ENCODE data around the gene ZNF423.
A peak's percentile ranks its signal among the peaks of the same experiment; 100 is the strongest.

Gene ZNF423

GRCh38 chr16:49545243-49545642 lies 310.7 kb downstream of the ZNF423 start:
- no peak for DNase-seq

- no peak for DNase-seq
Measured at GRCh38 chr16:49544828-49545227, 311.1 kb downstream of the ZNF423 start.

DNA sequence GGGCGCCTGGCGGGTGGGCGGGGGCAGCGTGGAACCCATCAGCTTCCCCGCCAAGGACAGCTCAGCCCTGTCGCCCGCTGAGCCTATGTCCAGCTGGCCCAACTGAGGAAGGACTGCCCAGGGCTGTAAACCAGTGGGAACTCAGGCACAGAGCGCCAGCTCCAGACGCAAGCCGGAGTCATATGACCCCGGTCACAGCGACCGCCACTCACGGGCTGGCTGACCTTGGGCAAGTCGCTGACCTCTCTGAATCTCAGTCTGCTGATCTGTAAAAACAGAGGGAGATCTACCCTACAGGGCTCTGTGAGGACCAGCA lies 312.3 kb downstream of the ZNF423 start:
- DNase-seq: no peak

GRCh38 chr16:49542946-49543630 lies 312.8 kb downstream of the ZNF423 start:
- DNase-seq: peak in 1 of 2 experiments; percentile 10

DNA sequence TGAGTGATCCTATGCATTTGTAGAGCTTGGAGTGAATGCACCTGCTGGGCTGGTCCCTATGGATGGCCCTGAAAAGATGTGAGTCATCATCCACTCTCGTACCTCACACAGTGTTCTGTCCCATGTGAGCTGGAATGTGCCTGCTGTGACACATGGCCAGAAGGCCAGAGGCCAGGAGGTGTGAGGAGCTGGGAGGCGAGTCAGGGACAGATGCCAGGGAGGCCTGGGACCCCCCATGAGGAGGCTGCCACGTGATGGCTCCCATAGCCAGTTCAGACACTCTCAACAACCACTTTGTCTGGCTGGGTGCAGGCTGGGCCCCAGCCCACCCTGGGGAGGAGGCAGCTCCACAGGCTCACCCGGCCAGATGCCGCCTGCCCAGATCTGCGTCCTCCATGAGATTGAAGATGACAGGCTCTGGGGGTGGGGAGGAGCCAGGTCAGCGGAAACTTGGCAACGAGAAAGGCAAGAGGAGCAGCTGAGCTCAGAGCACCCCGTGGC lies 313.5 kb downstream of the ZNF423 start:
- DNase-seq: no peak

- no peak for DNase-seq
Measured at GRCh38 chr16:49540836-49541235, 315.1 kb downstream of the ZNF423 start.

DNA sequence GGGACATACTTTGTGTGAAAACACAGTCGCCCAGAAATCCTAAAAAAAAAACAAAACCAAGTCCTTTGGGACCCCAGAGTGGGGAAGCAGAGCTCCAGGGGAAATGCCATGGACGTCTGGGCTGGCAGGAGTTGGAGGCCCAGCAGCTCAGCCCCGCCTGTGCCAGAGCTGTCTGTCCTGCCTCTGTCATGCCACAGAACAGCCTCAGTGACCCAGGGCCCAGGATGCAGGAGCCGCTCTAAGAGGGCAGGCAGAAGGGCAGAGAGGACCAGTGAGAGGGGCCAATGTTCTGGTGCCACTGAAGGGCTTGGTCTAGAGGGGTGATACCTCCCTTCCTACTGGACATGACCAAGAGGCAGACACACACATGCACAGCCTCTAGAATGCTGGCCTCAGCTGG lies 316.2 kb downstream of the ZNF423 start:
- no peak for DNase-seq

- DNase-seq: no peak
Measured at GRCh38 chr16:49537924-49538459, 317.9 kb downstream of the ZNF423 start.

- no peak for DNase-seq
Measured at GRCh38 chr16:49534901-49535610, 320.9 kb downstream of the ZNF423 start.

- DNase-seq: no peak
Measured at GRCh38 chr16:49533422-49533821, 322.5 kb downstream of the ZNF423 start.

- no peak for DNase-seq
Measured at GRCh38 chr16:49532873-49533272, 323.0 kb downstream of the ZNF423 start.

DNA sequence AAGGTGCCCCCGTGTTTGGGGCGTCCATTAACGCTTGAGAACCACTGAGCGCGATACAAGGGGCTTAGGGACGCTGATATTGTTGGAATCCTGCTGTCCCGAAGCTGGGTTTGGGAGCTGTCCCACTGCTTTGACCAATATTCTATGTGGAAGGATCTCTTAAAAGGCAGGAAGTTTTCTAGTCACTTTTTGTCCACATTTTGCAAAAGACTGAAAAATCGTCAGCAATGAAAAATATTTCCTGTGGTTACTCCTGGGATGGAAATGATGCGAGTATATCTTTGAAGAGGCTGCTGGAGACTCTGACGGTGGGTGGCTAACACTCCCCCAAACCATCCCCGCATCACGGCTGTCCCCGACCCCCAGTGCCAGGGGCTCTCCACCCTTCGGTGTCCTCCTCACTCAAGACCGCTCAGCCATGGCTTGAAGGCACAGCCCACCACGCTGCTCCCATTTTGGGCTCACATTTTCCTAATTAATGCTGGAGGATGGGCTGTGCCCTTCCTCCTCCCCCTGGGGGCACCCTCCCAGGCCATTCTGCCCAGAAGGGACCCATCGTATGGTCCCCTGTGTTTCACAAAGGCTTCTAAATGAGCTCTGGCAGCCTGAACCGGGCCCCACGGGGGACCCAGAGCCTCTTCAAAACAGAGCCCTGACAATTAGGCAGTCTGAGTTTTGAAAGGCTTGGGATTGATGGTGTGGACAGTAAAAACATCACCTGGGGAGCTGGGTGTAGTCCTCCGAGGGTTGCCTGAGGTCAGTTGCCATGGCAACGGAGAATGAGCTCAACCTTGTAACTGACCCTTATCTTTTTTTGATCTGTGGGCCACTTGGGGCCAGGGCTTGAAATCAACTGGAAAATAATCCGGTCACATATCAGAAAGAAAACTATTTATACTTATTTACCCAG lies 323.7 kb downstream of the ZNF423 start:
- DNase-seq: no peak

- DNase-seq: no peak
Measured at GRCh38 chr16:49531425-49531824, 324.5 kb downstream of the ZNF423 start.

DNA sequence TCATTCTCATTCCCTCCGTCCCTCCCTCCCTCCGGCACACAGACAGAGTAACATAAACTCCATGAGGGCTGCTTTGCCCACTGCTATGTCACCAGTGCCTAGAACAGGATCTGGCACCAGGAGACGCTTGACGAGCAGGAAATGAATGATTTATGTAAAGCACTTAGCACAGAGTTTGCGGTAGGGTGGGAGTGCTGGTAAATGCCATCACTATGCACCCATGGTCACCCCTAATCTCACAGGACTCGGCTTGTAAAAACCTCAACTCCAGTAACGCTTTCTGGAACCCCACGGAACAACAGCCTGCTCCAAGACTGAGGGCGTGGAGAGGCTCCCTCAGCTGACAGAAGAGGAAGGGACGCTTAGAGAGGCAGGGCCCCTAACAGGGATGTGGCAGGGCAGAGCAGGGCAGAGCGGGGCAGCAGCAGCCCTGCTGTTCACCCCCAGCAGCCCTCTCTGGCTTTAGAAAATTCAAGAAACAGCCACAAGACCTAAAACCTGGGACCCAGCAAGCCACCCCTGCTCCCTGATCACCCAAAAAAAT lies 325.4 kb downstream of the ZNF423 start:
- no peak for DNase-seq

DNA sequence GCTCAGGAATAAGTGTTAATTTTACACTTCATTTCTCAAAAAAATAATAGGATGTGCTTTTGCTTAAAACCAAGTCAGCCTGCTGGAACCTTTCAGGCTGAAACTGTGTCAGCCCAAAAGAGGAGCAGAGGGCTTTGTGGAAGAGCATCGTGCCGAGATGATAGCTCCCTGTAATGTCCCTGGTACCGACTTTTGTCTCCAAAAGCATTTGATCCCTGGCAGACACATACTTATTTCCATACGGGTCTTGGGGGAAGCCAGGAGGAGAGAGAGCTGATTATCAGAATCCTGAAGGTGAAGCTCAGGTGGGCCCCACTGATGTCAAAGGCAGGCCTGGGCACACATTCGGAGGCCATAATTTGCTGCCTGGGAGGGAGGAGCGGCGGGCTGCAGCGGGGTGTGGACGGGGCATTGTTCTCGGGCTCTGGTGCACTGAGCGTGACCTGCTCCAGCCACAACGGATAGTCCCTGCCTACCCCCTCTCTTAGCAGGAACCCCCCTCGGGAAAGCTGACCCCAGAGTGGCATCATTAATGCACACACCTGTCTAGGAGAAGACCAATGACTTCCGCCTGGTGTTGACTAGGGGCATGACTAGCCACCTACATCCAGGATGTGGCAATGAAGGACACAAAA lies 326.4 kb downstream of the ZNF423 start:
- no peak for DNase-seq

- DNase-seq: no peak
Measured at GRCh38 chr16:49528866-49529288, 327.0 kb downstream of the ZNF423 start.

- DNase-seq: no peak
Measured at GRCh38 chr16:49528060-49528865, 327.6 kb downstream of the ZNF423 start.

DNA sequence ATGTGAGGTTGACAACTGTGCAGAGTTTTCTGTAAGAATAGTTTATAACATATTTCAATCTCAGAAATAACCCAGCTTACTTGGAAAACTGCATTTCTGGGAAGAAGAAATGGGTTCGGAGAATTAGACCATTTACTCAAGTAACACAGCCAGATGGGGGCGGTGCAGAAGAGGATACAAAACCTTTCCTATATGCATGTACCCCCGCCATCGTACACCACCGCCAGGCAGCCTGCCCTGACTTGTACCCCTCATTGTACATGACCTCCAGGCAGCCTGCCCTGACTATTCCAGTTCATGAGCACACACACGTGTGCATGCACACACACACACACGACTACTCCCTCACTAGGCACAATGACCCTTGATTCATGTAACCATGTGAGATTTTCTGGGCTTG lies 328.3 kb downstream of the ZNF423 start:
- no peak for DNase-seq

DNA sequence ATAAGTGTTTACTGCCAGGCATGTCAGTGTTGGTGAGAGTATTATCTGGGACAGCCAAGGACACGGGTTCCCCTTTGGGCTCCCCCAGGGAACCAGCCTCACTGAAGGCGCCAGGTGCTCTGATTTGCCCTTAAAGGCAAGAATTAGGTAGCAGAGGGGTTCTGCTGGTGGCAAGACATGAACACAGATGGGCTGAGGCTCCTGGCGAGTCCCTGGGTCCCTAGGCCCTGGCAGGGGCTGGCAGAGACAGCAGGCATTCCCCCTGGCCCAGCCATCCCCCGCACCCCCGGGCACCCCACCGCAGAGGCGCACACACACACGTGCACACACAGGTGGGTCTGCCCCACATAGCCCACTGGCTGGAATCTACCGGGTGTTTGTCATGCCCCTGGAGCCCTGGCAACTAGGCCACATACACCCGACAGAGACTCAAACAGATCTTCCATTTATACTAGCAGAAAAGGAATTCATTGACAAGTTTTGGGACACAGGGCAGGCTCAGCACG lies 329.0 kb downstream of the ZNF423 start:
- no peak for DNase-seq

- no peak for DNase-seq
Measured at GRCh38 chr16:49524947-49525315, 331.0 kb downstream of the ZNF423 start.

DNA sequence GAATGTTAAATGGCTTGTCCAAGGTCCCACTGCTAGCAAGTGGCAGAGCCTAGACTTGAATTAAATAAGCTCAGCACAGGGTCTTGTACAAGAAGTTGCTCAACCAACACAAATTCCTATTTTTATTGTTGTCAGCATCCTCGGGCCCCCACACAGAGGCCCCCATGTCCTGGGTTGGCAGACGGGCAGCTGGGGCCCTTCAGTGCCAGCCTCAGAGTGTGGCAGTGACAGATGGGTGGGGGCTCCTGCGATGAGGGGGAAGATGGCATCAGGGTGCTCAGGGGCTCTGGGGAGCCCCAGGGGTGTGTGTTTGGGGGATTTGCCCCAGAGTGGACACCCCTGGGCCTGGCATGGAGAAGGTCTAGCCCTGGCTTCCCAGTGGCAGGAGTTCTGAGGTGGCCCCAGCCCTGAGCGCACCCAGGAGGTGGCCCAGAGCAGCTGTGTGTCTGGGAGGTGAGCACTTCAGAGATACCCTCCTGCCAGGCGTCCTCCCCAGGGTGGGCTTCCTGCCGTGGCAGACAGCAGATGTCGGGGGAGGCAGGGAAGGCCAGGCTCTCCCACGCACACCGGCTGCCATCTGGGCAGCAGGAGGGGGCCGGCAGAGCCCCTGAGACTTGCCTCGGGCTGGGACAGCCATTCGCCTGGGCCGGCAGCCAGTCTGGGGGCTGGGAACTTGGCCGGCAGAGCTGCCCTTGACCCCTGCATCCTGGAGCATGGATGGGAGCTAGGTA lies 331.5 kb downstream of the ZNF423 start:
- no peak for DNase-seq

Measured in NCI-H526 (cell line).